HL-60/S4 (cell line): ENCODE measurements around the gene MAS1L.

Source experiments
- in situ Hi-C: fragments of 300-500 bp; cut with MboI; formaldehyde crosslinking; loops from 2 replicates; pipeline ENCODE4 v1.14.3; 2022; ENCODE audit warnings: low sequenced_read_pairs

The MAS1L gene

GRCh38 chr6:29487660-29488059 lies at the start of gene MAS1L:
Gene MAS1L, minus strand, starts transcription at chr6:29487956. Its CDS starts 54 bp downstream, at chr6:29487902.
- in situ Hi-C loops, result no loop called here

GRCh38 chr6:29532320-29532951 lies 44.7 kb upstream of the MAS1L start:
- in situ Hi-C loops, result no loop called here

- in situ Hi-C loops, result no loop called here
These were observed 43.9 kb upstream of the MAS1L start for GRCh38 chr6:29531668-29532067.

- in situ Hi-C loops, result no loop called here
These were observed 43.0 kb upstream of the MAS1L start for GRCh38 chr6:29530671-29531310.

GRCh38 chr6:29529956-29530355 lies 42.2 kb upstream of the MAS1L start:
- in situ Hi-C loops, result no loop called here

GRCh38 chr6:29528988-29529560 lies 41.3 kb upstream of the MAS1L start:
- in situ Hi-C loops, result no loop called here

GRCh38 chr6:29528300-29528931 lies 40.7 kb upstream of the MAS1L start:
- in situ Hi-C loops, result no loop called here

- in situ Hi-C loops, result no loop called here
These were observed 39.8 kb upstream of the MAS1L start for GRCh38 chr6:29527564-29527963.

GRCh38 chr6:29527126-29527525 lies 39.4 kb upstream of the MAS1L start:
- in situ Hi-C loops, result no loop called here

- in situ Hi-C loops, result no loop called here
These were observed 37.5 kb upstream of the MAS1L start for GRCh38 chr6:29525311-29525639.

- in situ Hi-C loops, result no loop called here
These were observed 36.9 kb upstream of the MAS1L start for GRCh38 chr6:29524444-29525310.

GRCh38 chr6:29524044-29524443 lies 36.3 kb upstream of the MAS1L start:
- in situ Hi-C loops, result no loop called here

- in situ Hi-C loops, result no loop called here
These were observed 34.5 kb upstream of the MAS1L start for GRCh38 chr6:29522227-29522626.

- in situ Hi-C loops, result no loop called here
These were observed 33.4 kb upstream of the MAS1L start for GRCh38 chr6:29521006-29521680.

GRCh38 chr6:29520232-29520631 lies 32.5 kb upstream of the MAS1L start:
- in situ Hi-C loops, result no loop called here

GRCh38 chr6:29519291-29520010 lies 31.7 kb upstream of the MAS1L start:
- in situ Hi-C loops, result no loop called here

GRCh38 chr6:29517728-29518440 lies 30.1 kb upstream of the MAS1L start:
- in situ Hi-C loops, result no loop called here

- in situ Hi-C loops, result no loop called here
These were observed 29.5 kb upstream of the MAS1L start for GRCh38 chr6:29517245-29517644.

- in situ Hi-C loops, result no loop called here
These were observed 28.4 kb upstream of the MAS1L start for GRCh38 chr6:29516108-29516507.
